Measurements from ENCODE around the gene RNF215.

- TF ChIP-seq CTCF (IDR thresholded peaks at IDR 0.05; ENCODE audit: extremely low read depth in 1 of 2, insufficient read depth in 1 of 2, low read depth in 1 of 2, low read length in 2 of 2): no peak
- TF ChIP-seq POLR2A (IDR thresholded peaks at IDR 0.05; ENCODE audit: low read depth, low read length): no peak
- TF ChIP-seq EZH2 (IDR thresholded peaks at IDR 0.05; ENCODE audit: borderline replicate concordance, low read depth, low read length, severe bottlenecking): no peak
- no peak for TF ChIP-seq JUN (IDR thresholded peaks at IDR 0.05; ENCODE audit: borderline replicate concordance, insufficient read depth, insufficient read length, low read depth)
- no peak for TF ChIP-seq MYC (IDR thresholded peaks at IDR 0.05; ENCODE audit: low read depth, low read length)
- no peak for TF ChIP-seq POLR2AphosphoS5 (IDR thresholded peaks at IDR 0.05; ENCODE audit: insufficient read depth, low read depth, low read length)
- TF ChIP-seq GATA2 (IDR thresholded peaks at IDR 0.05; ENCODE audit: insufficient read depth, insufficient read length, low read depth, low read length): no peak
Measured at GRCh38 chr22:30351226-30351625, 36.0 kb downstream of the RNF215 start.
